NCI-H1930 (cell line): ENCODE data around the gene LRCH1.

ENCODE experiments used
- DNase-seq, 2 experiments: peaks; one replicate each; lab custom pipeline; 2025; lab: John Stamatoyannopoulos, UW

The LRCH1 gene

GRCh38 chr13:46665633-46666482 lies 112.9 kb downstream of the LRCH1 start:
- peak in 1 of 2 experiments; percentile 30 for DNase-seq

- no peak for DNase-seq
Measured at GRCh38 chr13:46666727-46667456, 113.9 kb downstream of the LRCH1 start.

- no peak for DNase-seq
Measured at GRCh38 chr13:46667687-46668281, 114.8 kb downstream of the LRCH1 start.

- DNase-seq = no peak
Measured at GRCh38 chr13:46668302-46668720, 115.3 kb downstream of the LRCH1 start.

GRCh38 chr13:46668931-46669525 lies 116.1 kb downstream of the LRCH1 start:
- DNase-seq = no peak

GRCh38 chr13:46672338-46673090 lies 119.5 kb downstream of the LRCH1 start:
- no peak for DNase-seq

GRCh38 chr13:46675016-46675415 lies 122.0 kb downstream of the LRCH1 start:
- peak; percentile 71 to 80 for DNase-seq

- no peak for DNase-seq
Measured at GRCh38 chr13:46676378-46676725, 123.4 kb downstream of the LRCH1 start.

- no peak for DNase-seq
Measured at GRCh38 chr13:46679369-46680120, 126.6 kb downstream of the LRCH1 start.

- DNase-seq = no peak
Measured at GRCh38 chr13:46682015-46682414, 129.0 kb downstream of the LRCH1 start.

- DNase-seq = no peak
Measured at GRCh38 chr13:46682707-46683106, 129.7 kb downstream of the LRCH1 start.

GRCh38 chr13:46683676-46684260 lies 130.8 kb downstream of the LRCH1 start:
- no peak for DNase-seq

GRCh38 chr13:46684287-46685001 lies 131.5 kb downstream of the LRCH1 start:
- no peak for DNase-seq

GRCh38 chr13:46685006-46685730 lies 132.2 kb downstream of the LRCH1 start:
- DNase-seq = no peak

GRCh38 chr13:46686171-46686570 lies 133.2 kb downstream of the LRCH1 start:
- no peak for DNase-seq

GRCh38 chr13:46687810-46688209 lies 134.8 kb downstream of the LRCH1 start:
- no peak for DNase-seq

- no peak for DNase-seq
Measured at GRCh38 chr13:46688306-46688705, 135.3 kb downstream of the LRCH1 start.

- no peak for DNase-seq
Measured at GRCh38 chr13:46698014-46698413, 145.0 kb downstream of the LRCH1 start.

- no peak for DNase-seq
Measured at GRCh38 chr13:46698910-46699460, 146.0 kb downstream of the LRCH1 start.
